Dedifferentiated amniotic fluid mesenchymal stem cell (primary cell): ENCODE measurements around the gene SLC26A1.

Experiments used
- DNase-seq: peaks from one replicate; pipeline ENCODE4 v3.0.0-alpha.2; 2016; ENCODE audit errors: extremely low spot score

The SLC26A1 gene

GRCh38 chr4:965766-966134, 27.5 kb downstream of the SLC26A1 start:
- no peak for DNase-seq

DNA sequence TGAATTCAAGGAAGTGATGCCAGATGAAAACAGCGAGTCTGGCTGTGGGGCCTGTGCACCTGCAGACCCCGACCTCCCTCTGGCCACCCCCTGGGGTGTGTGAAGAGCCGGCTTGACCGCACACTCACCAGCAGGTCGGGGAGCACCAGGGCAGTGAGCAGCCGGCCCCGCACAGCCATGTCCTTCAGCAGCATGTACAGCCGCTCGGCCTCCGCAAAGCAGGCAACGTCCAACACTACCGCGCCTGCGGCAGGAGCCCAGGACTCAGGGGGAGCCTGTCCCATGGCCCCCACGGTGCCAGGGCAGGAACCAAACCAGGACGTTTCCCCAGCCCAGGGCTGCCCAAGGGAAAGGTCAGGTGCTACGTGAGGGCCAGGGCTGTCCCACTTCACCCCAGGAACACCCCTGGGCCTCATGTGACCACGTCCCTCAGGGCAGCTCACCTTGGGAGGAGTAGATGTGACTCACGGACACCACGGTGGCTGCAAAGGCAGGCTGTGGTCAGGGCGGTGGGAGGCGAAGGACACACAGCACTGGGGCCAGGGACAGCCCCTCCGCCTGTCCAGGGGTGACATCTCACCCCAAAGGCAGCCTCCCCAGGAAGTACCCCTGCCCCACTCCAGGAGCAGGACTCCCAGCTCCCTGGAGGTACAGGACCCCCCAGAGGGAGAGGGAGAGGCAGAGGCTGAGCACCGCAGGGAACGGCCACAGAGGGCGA, 28.0 kb downstream of the SLC26A1 start:
- no peak for DNase-seq

GRCh38 chr4:964346-965025, 28.7 kb downstream of the SLC26A1 start:
- DNase-seq, result no peak

GRCh38 chr4:963276-964225, 29.7 kb downstream of the SLC26A1 start:
- DNase-seq, result no peak

- no peak for DNase-seq
Measured at GRCh38 chr4:962231-963208, 30.7 kb downstream of the SLC26A1 start.

- DNase-seq, result no peak
Measured at GRCh38 chr4:961351-962230, 31.6 kb downstream of the SLC26A1 start.

DNA sequence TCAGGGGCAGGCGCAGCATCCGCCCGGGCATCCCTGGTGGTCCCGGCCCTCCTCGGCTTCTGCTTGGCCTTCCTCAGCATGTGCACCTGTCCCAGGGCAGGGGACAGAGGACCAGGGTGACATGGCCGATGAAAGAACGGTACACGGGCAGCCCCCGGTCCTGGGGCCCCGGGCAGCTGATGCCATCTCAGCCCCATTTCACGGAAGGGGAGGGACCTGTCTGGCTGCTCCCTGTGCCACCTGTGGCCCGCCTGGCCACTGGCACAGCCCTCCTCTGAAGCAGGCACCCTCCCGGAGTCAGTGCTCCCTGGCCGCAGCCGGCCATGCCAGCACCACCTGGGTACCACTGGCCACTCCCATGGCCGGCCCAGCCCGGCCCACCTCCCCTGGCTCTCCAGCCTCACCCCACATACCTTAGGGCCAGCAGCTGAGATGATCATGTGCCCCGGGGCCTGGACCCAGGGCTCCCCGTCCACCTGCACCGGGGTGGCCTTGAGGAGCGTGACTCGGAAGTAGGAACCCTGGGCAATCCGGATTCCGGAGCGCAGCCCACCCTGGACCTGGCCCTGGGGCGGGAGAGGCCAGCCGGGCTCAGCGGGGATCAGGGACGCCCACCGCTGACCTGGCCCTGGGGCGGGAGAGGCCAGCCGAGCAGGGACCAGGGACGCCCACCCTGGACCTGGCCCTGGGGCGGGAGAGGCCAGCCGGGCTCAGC, 32.4 kb downstream of the SLC26A1 start:
- no peak for DNase-seq

DNA sequence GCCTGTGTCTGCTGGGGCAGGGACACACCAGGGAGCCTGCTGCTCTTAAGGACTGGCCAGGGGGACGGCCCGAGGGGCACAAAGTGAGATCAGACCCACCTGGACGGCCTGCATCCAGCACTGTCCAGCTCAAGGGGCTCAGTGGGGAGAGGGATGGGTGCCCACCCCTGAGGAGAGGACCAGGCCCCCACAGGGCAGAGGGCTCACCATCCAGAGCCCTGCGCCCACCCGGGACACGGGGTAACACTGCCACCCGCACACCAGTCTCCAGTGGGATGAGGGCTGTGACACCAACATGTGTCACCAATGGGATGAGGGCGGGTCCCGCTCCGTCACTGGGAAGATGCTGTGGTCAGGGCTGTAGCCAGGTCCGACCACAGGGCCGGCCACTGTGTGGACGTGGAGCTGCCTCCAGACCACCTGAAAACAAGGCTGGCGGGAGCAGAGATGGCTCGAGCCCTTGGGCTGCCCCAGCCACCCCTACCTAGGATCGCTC, 33.0 kb downstream of the SLC26A1 start:
- DNase-seq, result no peak

DNA sequence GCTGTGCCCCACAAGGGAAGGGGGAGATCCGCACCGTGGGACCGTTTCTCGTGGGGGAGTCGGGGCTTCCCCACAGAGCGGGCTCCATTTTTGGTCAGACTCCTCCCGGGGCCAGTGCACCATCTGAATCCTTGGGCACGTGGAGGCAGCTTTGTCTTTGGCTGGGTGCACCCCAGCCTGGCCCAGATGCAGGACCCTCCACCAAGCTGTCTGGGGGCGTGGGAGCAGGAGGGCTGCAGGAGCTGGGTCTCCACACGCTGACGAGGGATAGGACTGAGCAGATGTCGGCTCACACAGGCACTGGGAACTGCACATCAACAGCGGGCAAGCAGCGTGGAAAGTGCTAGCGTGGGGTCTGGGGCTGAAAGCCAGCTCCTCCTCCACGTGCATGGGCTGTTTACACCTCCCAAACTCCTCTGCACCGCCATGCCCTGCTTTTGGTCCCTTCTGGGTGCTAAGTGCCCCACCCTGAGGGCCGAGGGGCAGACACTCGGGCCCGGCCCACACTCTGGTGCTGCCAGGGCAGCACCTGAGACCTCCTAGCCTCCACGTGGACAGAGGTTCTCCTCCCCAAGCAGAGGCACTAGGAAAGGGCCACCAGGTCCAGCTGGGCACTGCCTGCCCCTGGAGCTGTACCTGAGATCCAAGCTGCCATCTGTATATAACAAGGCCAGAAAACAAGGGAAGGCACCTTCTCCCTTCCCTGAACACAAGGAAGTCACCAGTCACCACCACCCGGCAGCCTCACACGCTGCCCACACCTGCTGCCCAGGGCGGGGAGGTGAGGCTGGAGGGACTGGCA, 33.7 kb downstream of the SLC26A1 start:
- no peak for DNase-seq

DNA sequence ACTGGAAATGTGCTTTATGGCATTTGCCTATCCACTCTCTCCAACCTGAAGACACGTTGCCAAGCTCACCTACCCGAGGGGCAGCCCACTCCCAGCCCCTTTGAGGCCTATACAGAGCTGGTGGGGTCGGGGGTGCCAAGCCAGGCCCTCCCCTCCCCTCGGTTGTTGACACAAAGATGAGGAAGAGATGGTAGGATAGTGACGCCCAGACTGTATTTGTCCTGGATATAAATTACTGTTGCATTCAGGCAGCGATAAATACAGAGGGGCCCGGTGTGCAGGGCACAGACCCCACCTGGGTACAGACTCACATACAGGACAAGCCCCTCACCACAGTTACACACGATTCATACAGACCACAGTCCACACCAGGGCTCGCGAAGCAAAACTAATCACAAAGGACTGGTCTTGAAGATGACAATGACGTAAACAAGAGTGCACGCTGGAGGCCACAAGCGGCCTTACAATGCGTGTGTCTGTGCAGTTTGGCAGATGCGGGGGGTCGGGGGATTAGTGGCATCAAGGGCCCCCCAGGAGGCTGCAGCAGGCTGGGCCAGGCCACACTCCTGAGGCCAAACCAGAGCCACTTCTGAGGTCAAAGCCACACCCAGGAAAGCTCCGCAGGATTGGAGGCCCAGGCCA, 34.4 kb downstream of the SLC26A1 start:
- DNase-seq, result no peak

DNA sequence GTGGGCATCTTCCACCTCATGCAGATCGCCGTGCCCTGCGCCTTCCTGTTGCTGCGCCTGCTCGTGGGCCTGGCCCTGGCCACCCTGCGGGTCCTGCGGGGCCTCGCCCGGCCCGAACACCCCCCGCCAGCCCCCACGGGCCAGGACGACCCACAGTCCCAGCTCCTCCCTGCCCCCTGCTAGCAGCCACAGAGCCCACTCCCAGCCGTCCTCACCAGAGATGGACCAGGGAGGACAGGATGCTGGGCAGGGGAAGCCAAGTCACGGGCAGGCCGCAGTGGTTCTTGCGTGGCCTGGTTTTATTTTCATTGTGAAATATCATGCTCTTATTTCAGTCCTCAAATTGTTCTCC, 34.9 kb downstream of the SLC26A1 start:
- no peak for DNase-seq

DNA sequence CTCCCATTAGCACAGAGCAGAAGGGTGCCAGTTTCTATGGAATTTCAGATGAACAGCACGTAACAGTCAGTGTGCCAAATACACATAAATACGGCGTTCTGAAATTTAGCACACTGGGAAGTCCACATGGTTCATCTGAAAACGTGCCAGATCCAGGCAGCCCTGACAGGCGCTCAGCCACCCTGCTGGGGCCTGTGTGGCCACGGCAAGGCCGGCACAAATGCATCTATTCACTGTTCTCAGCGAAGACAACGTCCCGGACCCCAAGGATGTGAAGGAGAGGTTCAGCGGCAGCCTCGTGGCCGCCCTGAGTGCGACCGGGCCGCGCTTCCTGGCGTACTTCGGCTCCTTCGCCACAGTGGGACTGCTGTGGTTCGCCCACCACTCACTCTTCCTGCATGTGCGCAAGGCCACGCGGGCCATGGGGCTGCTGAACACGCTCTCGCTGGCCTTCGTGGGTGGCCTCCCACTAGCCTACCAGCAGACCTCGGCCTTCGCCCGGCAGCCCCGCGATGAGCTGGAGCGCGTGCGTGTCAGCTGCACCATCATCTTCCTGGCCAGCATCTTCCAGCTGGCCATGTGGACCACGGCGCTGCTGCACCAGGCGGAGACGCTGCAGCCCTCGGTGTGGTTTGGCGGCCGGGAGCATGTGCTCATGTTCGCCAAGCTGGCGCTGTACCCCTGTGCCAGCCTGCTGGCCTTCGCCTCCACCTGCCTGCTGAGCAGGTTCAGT, 35.5 kb downstream of the SLC26A1 start:
- no peak for DNase-seq

DNA sequence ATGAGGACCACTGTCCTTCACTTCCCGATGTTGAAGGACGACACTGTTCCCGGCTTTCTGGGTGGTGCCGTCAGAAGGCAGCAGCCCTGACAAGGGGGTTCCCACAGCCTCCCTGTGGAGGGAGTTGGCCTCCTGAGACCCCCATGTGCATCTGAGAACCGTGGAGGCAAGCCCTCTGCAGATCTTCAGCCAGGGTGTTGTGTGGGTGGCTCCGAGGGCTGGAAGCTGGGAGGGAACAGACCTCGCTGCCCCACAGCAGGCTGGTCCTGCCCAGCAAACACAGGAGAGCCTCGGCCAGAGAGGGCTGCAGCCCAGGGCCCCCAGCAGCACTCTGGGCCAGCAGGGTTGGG, 36.0 kb downstream of the SLC26A1 start:
- no peak for DNase-seq

DNA sequence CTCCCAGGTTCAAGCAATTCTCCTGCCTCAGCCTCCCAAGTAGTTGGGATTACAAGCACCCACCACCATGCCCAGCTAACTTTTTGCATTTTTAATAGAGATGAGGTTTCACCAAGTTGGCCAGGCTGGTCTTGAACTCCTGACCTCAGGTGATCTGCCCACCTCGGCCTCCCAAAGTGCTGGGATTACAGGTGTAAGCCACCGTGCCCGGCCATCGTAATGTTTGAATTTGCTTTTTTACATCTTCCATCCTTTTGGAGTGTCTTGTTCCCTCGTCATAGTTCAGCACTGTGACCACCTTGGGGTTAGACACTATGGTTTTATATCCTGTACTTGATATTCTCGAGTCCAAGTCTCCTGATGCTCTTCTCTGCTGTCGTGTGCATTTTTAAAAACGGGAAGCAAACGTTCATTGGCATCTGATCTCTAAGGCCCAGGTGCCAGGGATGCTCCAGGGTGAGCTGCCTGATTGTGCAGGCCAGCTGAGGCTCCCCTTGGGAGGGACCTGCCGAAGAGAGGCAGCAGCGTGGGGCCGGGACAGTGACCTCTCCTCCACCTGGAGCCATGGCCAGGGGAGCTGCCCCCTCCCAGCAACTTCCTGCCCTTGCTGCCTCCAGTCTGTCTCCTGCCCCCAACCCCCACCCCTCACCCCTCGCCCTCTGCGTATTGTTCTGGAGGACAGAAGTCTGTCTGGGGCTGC, 36.5 kb downstream of the SLC26A1 start:
- DNase-seq, result no peak

DNA sequence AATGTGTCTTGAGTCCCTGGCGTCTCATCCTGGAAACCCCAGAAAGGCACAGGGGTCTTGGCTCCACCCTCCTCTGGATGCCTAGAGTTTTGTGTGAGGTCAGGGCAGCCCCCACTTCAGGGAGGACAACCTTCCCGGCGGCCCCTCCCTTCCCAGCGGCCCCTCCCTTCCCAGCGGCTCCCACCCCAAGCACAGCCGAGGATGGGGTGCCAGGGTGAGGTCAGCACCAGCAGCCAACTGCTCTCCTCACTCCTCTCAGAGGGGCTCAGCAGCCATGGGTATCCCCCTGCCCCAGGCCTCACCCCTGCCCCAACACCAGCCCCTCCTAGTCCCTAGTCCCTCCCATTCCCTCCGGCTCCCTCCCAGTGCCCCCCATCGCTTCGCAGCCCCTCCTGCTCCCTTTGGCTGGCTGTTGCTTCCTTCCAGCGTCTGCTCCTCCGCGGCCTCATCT, 37.2 kb downstream of the SLC26A1 start:
- no peak for DNase-seq

DNA sequence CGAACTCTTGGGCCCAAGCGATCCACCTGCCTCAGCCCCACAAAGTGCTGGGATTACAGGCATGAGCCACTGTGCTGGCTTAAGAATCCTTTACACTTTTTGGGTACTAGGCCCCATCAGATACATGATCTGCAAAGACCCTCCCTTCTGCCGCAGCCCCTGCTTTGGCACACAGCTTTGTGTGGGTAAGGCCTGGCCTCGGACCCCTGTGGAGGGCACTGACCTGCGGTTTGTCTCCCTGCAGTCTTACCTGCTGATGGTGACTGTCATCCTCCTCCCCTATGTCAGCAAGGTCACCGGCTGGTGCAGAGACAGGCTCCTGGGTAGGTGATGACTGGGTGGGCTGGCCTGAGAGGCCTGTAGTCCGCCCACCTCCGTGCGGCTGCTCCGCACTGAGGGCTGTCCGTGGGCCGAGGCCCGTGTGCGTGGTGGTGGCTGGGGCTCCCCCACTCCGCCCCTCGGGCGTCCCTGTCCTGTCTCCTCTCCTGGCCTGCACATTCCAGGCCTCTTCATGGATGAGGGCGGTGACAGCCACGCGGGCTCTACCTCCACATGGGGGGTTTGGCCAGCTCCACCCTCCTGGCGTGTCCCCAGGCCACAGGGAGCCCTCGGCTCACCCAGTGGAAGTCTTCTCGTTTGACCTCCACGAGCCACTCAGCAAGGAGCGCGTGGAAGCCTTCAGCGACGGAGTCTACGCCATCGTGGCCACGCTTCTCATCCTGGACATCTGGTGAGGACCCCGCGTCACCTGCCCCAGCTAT, 37.9 kb downstream of the SLC26A1 start:
- DNase-seq, result no peak
